GM19193 (cell line): ENCODE results near the gene METTL25B.

Experiments used
- POLR2A ChIP-seq: IDR thresholded peaks from 4 replicates; pipeline ENCODE4 v1.6.1; 2011; ENCODE audit not compliant: insufficient read depth, insufficient read length; ENCODE audit errors: extremely low read depth

The METTL25B gene

GRCh38 chr1:156781585-156782186 is 53.4 kb downstream of the METTL25B start:
- TF ChIP-seq POLR2A, result no peak

- TF ChIP-seq POLR2A, result no peak
These were observed 57.2 kb downstream of the METTL25B start for GRCh38 chr1:156785458-156785857.
